ENCODE data around the gene PLCB1.

Gene PLCB1

DNA sequence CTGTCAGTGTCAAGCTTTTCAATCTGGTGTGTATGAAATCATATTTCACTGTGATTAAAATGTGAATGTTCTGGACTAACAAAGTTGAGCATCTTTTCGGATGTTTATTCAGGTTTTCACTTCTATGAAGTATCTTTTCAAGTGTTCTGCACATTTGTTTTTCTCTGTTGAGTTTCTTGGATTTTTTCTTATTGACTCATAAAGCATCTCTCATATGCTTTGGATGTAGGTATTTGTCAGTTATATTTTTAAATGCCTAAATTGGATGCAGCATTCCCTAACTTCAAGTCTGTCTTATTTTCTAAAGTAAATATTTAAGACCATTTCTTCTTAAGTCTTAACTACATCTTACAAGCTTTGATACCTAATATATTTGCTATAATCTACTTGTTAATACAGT lies 398.0 kb downstream of the PLCB1 start:
- Histone ChIP-seq H3K4me1 (ENCODE audit: control insufficient read depth in 1 of 2, insufficient read depth in 1 of 2, low read depth in 1 of 2, low read length in 1 of 2) (peaks cover 9 to 17% of the 10 kb centered on the region in 2 experiments), H3K9me3 (no peaks in the 10 kb centered on the region), H3K36me3 (no peaks in the 10 kb centered on the region), H3K4me3 (ENCODE audit: low read depth in 1 of 2, low read length in 1 of 2) (no peak overlapping the region), H3K27ac (no peak overlapping the region), H3K27me3 (no peaks in the 10 kb centered on the region)
- TF ChIP-seq, protein P1, sequence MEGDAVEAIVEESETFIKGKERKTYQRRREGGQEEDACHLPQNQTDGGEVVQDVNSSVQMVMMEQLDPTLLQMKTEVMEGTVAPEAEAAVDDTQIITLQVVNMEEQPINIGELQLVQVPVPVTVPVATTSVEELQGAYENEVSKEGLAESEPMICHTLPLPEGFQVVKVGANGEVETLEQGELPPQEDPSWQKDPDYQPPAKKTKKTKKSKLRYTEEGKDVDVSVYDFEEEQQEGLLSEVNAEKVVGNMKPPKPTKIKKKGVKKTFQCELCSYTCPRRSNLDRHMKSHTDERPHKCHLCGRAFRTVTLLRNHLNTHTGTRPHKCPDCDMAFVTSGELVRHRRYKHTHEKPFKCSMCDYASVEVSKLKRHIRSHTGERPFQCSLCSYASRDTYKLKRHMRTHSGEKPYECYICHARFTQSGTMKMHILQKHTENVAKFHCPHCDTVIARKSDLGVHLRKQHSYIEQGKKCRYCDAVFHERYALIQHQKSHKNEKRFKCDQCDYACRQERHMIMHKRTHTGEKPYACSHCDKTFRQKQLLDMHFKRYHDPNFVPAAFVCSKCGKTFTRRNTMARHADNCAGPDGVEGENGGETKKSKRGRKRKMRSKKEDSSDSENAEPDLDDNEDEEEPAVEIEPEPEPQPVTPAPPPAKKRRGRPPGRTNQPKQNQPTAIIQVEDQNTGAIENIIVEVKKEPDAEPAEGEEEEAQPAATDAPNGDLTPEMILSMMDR (IDR thresholded peaks at IDR 0.05), result no peak

GRCh38 chr20:8532169-8532568 lies 400.1 kb downstream of the PLCB1 start:
- H3K9me3 ChIP-seq, result no peaks in the 10 kb centered on the region
- H3K36me3 ChIP-seq, result no peaks in the 10 kb centered on the region
- TF ChIP-seq, protein P1 (IDR thresholded peaks at IDR 0.05), result no peak
- H3K4me1 ChIP-seq (ENCODE audit: control insufficient read depth in 1 of 2, insufficient read depth in 1 of 2, low read depth in 1 of 2, low read length in 1 of 2), result peaks cover 9 to 17% of the 10 kb centered on the region in 2 experiments
- no peaks in the 10 kb centered on the region for H3K27me3 ChIP-seq
- no peak overlapping the region for H3K4me3 ChIP-seq (ENCODE audit: low read depth in 1 of 2, low read length in 1 of 2)
- H3K27ac ChIP-seq, result no peak overlapping the region

- TF ChIP-seq, protein P1 (IDR thresholded peaks at IDR 0.05), result no peak
- H3K36me3 ChIP-seq, result no peaks in the 10 kb centered on the region
- H3K27me3 ChIP-seq, result no peaks in the 10 kb centered on the region
- no peaks in the 10 kb centered on the region for H3K4me1 ChIP-seq (ENCODE audit: control insufficient read depth in 1 of 2, insufficient read depth in 1 of 2, low read depth in 1 of 2, low read length in 1 of 2)
- no peak overlapping the region for H3K4me3 ChIP-seq (ENCODE audit: low read depth in 1 of 2, low read length in 1 of 2)
- no peaks in the 10 kb centered on the region for H3K9me3 ChIP-seq
- no peak overlapping the region for H3K27ac ChIP-seq
Measured at GRCh38 chr20:8534368-8535160, 402.5 kb downstream of the PLCB1 start.

- no peaks in the 10 kb centered on the region for H3K27me3 ChIP-seq
- TF ChIP-seq, protein P1 (IDR thresholded peaks at IDR 0.05), result peak; percentile 36
- no peaks in the 10 kb centered on the region for H3K4me1 ChIP-seq (ENCODE audit: control insufficient read depth in 1 of 2, insufficient read depth in 1 of 2, low read depth in 1 of 2, low read length in 1 of 2)
- H3K4me3 ChIP-seq (ENCODE audit: low read depth in 1 of 2, low read length in 1 of 2), result no peak overlapping the region
- no peaks in the 10 kb centered on the region for H3K36me3 ChIP-seq
- H3K27ac ChIP-seq, result no peak overlapping the region
- no peaks in the 10 kb centered on the region for H3K9me3 ChIP-seq
Measured at GRCh38 chr20:8535403-8536261, 403.6 kb downstream of the PLCB1 start.

- Histone ChIP-seq H3K4me3 (ENCODE audit: low read depth in 1 of 2, low read length in 1 of 2) (no peak overlapping the region), H3K4me1 (ENCODE audit: control insufficient read depth in 1 of 2, insufficient read depth in 1 of 2, low read depth in 1 of 2, low read length in 1 of 2) (no peaks in the 10 kb centered on the region), H3K36me3 (no peaks in the 10 kb centered on the region), H3K9me3 (no peaks in the 10 kb centered on the region), H3K27ac (no peak overlapping the region), H3K27me3 (no peaks in the 10 kb centered on the region)
- TF ChIP-seq, protein P1 (IDR thresholded peaks at IDR 0.05), result no peak
Measured at GRCh38 chr20:8536262-8536618, 404.2 kb downstream of the PLCB1 start.

Data from neutrophil (primary cell).